SU-DHL-6 (cell line): ENCODE measurements around the gene NAV2.

Experiments used
- H2AFZ ChIP-seq: fragments of 200-600 bp; sonication (generic); 2 replicates; pipeline ENCODE4 v1.6.1; 2014; ENCODE audit warnings: low read depth, mild to moderate bottlenecking, moderate library complexity, mixed read lengths, antibody characterized with exemption, low read length; ENCODE audit not compliant: severe bottlenecking
- H3F3A ChIP-seq: fragments of 200-600 bp; shearing (Covaris generic); 2 replicates; pipeline ENCODE4 v1.6.0; 2016; ENCODE audit warnings: antibody characterized with exemption, mild to moderate bottlenecking; ENCODE audit not compliant: insufficient read depth
- H3K27ac ChIP-seq: fragments of 200-600 bp; sonication (generic); 2 replicates; pipeline ENCODE4 v1.5.1; 2016; ENCODE audit warnings: low read depth, mild to moderate bottlenecking, low read length, moderate library complexity, mixed read lengths
- H3K27me3 ChIP-seq: fragments of 200-600 bp; sonication (generic), shearing (Covaris generic); 2 replicates; pipeline ENCODE4 v1.6.0; 2014; ENCODE audit warnings: mild to moderate bottlenecking, low read length
- H3K36me3 ChIP-seq: fragments of 200-600 bp; sonication (generic); 2 replicates; pipeline ENCODE4 v1.6.1; 2014; ENCODE audit warnings: mild to moderate bottlenecking, low read length, mixed read lengths
- H3K4me2 ChIP-seq: fragments of 300-600, 200-600 bp; shearing (Covaris generic), sonication (generic); 2 replicates; pipeline ENCODE4 v1.6.0; 2014; ENCODE audit warnings: low read length, low read depth, mild to moderate bottlenecking; ENCODE audit not compliant: poor library complexity, severe bottlenecking
- H3K4me3 ChIP-seq: fragments of 200-600 bp; sonication (generic); 2 replicates; pipeline ENCODE4 v1.5.1; 2014; ENCODE audit warnings: antibody characterized with exemption, low read length, mild to moderate bottlenecking, mixed read lengths; ENCODE audit not compliant: insufficient read depth, poor library complexity, severe bottlenecking
- H3K79me2 ChIP-seq: fragments of 200-600 bp; sonication (generic); 2 replicates; pipeline ENCODE4 v1.6.1; 2014; ENCODE audit warnings: mild to moderate bottlenecking, low read length, moderate library complexity; ENCODE audit not compliant: insufficient read depth
- H3K9ac ChIP-seq: fragments of 200-600 bp; sonication (generic); 2 replicates; pipeline ENCODE4 v1.7.0; 2014; ENCODE audit warnings: mild to moderate bottlenecking, low read length
- H3K9me2 ChIP-seq: fragments of 200-600 bp; sonication (generic); replicated peaks from 2 replicates; pipeline ENCODE4 v1.6.1; 2014; ENCODE audit warnings: low read length; ENCODE audit not compliant: insufficient read depth
- H3K9me3 ChIP-seq: fragments of 200-600 bp; sonication (generic); 2 replicates; pipeline ENCODE4 v1.6.1; 2014; ENCODE audit warnings: low read length, mixed read lengths; ENCODE audit not compliant: insufficient read depth
- H4K20me1 ChIP-seq: fragments of 200-600 bp; sonication (generic); 2 replicates; pipeline ENCODE4 v1.6.1; 2014; ENCODE audit warnings: low read depth, mild to moderate bottlenecking, antibody characterized with exemption, low read length, moderate library complexity, mixed read lengths
- CTCF ChIP-seq: fragments of 200-600 bp; sonication (generic); IDR thresholded peaks from one replicate; pipeline ENCODE4 v1.5.1; 2017; ENCODE audit warnings: antibody characterized with exemption, mild to moderate bottlenecking, low read length, moderate library complexity; ENCODE audit not compliant: insufficient read depth, poor library complexity, severe bottlenecking
- EZH2phosphoT487 ChIP-seq: fragments of 200-600 bp; sonication (generic), shearing (Covaris generic); conservative IDR thresholded peaks from 2 replicates; pipeline ENCODE4 v1.6.1; 2018; ENCODE audit warnings: mild to moderate bottlenecking, antibody characterized with exemption, low read length, moderate library complexity, mixed read lengths

NAV2 gene

GRCh38 chr11:19781351-19781750 lies 68.7 kb downstream of the NAV2 start:
- H3K9me3 ChIP-seq = no peaks in the 10 kb centered on the region
- H3K9me2 ChIP-seq = no peaks in the 10 kb centered on the region
- 0 out of 2 replicates have a peak, but pooled peaks cover 4% of the 10 kb centered on the region for H3K27me3 ChIP-seq
- TF ChIP-seq EZH2phosphoT487 (no peak), CTCF (no peak)
- H3K36me3 ChIP-seq = no peaks in the 10 kb centered on the region
- H3K9ac ChIP-seq = no peak overlapping the region
- no peak overlapping the region for H2AFZ ChIP-seq
- no peak overlapping the region for H3K4me2 ChIP-seq
- no peak overlapping the region for H3K4me3 ChIP-seq
- no peak overlapping the region for H3K27ac ChIP-seq
- no peaks in the 10 kb centered on the region for H4K20me1 ChIP-seq
- H3F3A ChIP-seq = no peaks in the 10 kb centered on the region
- H3K79me2 ChIP-seq = no peaks in the 10 kb centered on the region

- 0 out of 2 replicates have a peak, but pooled peaks cover 4% of the 10 kb centered on the region for H3K27me3 ChIP-seq
- H3F3A ChIP-seq = no peaks in the 10 kb centered on the region
- H3K9me3 ChIP-seq = no peaks in the 10 kb centered on the region
- H3K4me3 ChIP-seq = no peak overlapping the region
- H3K36me3 ChIP-seq = no peaks in the 10 kb centered on the region
- H2AFZ ChIP-seq = no peak overlapping the region
- no peak overlapping the region for H3K4me2 ChIP-seq
- no peaks in the 10 kb centered on the region for H3K79me2 ChIP-seq
- H3K9ac ChIP-seq = no peak overlapping the region
- H3K27ac ChIP-seq = no peak overlapping the region
- no peaks in the 10 kb centered on the region for H4K20me1 ChIP-seq
- TF ChIP-seq CTCF (no peak), EZH2phosphoT487 (no peak)
- H3K9me2 ChIP-seq = no peaks in the 10 kb centered on the region
Measured at GRCh38 chr11:19785265-19785664, 72.6 kb downstream of the NAV2 start.

- H3K27me3 ChIP-seq = 0 out of 2 replicates have a peak, but pooled peaks cover 4% of the 10 kb centered on the region
- TF ChIP-seq EZH2phosphoT487 = no peak
- TF ChIP-seq CTCF = no peak
- H3K9me2 ChIP-seq = no peaks in the 10 kb centered on the region
- no peak overlapping the region for H3K4me2 ChIP-seq
- no peaks in the 10 kb centered on the region for H3F3A ChIP-seq
- no peak overlapping the region for H3K9ac ChIP-seq
- H3K27ac ChIP-seq = no peak overlapping the region
- H3K36me3 ChIP-seq = no peaks in the 10 kb centered on the region
- no peaks in the 10 kb centered on the region for H3K9me3 ChIP-seq
- H4K20me1 ChIP-seq = no peaks in the 10 kb centered on the region
- no peak overlapping the region for H2AFZ ChIP-seq
- no peaks in the 10 kb centered on the region for H3K79me2 ChIP-seq
- no peak overlapping the region for H3K4me3 ChIP-seq
Measured at GRCh38 chr11:19786644-19787043, 74.0 kb downstream of the NAV2 start.
